Ishikawa (cell line): Measurements from ENCODE around the gene DDX17.

Experiments used
- CEBPB ChIP-seq: IDR thresholded peaks from 2 replicates; pipeline ENCODE4 v1.6.1; 2012
- CREB1 ChIP-seq: IDR thresholded peaks from 2 replicates; pipeline ENCODE4 v1.6.1; 2012; ENCODE audit warnings: low read depth
- EGR1 ChIP-seq: IDR thresholded peaks from 2 replicates; pipeline ENCODE4 v1.6.1; 2012
- EP300 ChIP-seq: IDR thresholded peaks from 2 replicates; pipeline ENCODE4 v1.6.1; 2012; ENCODE audit warnings: borderline replicate concordance
- FOXM1 ChIP-seq: IDR thresholded peaks from 2 replicates; pipeline ENCODE4 v1.6.1; 2012; ENCODE audit warnings: low read depth, borderline replicate concordance
- MAX ChIP-seq: IDR thresholded peaks from 2 replicates; pipeline ENCODE4 v1.6.1; 2012
- NFIC ChIP-seq: IDR thresholded peaks from 2 replicates; pipeline ENCODE4 v1.6.1; 2012
- RAD21 ChIP-seq: IDR thresholded peaks from 2 replicates; pipeline ENCODE4 v1.6.1; 2012; ENCODE audit warnings: low read depth
- TAF1 ChIP-seq: IDR thresholded peaks from 2 replicates; pipeline ENCODE4 v1.6.1; 2012; ENCODE audit warnings: low read depth, mild to moderate bottlenecking
- TCF12 ChIP-seq: IDR thresholded peaks from 2 replicates; pipeline ENCODE4 v1.6.1; 2012; ENCODE audit warnings: low read depth
- TEAD4 ChIP-seq: IDR thresholded peaks from 2 replicates; pipeline ENCODE4 v1.6.1; 2012
- USF1 ChIP-seq: IDR thresholded peaks from 2 replicates; pipeline ENCODE4 v1.6.1; 2012
- YY1 ChIP-seq: IDR thresholded peaks from 2 replicates; pipeline ENCODE4 v1.6.1; 2012; ENCODE audit warnings: low read depth
- ZBTB7A ChIP-seq: IDR thresholded peaks from 2 replicates; pipeline ENCODE4 v1.6.1; 2012; ENCODE audit warnings: low read depth
- TF ChIP-seq, protein P1 (sequence below): IDR thresholded peaks from 2 replicates; pipeline ENCODE4 v1.6.1; 2012; ENCODE audit warnings: low read depth, mild to moderate bottlenecking

The DDX17 gene

GRCh38 chr22:38436629-38437395 is 69.3 kb downstream of the DDX17 start:
- TF ChIP-seq TAF1 (no peak), NFIC (no peak), FOXM1 (no peak), ZBTB7A (no peak), MAX (no peak), EP300 (no peak), USF1 (no peak), TEAD4 (no peak), TCF12 (no peak), CREB1 (no peak), YY1 (no peak), EGR1 (no peak), CEBPB (no peak)
- TF ChIP-seq, protein P1, sequence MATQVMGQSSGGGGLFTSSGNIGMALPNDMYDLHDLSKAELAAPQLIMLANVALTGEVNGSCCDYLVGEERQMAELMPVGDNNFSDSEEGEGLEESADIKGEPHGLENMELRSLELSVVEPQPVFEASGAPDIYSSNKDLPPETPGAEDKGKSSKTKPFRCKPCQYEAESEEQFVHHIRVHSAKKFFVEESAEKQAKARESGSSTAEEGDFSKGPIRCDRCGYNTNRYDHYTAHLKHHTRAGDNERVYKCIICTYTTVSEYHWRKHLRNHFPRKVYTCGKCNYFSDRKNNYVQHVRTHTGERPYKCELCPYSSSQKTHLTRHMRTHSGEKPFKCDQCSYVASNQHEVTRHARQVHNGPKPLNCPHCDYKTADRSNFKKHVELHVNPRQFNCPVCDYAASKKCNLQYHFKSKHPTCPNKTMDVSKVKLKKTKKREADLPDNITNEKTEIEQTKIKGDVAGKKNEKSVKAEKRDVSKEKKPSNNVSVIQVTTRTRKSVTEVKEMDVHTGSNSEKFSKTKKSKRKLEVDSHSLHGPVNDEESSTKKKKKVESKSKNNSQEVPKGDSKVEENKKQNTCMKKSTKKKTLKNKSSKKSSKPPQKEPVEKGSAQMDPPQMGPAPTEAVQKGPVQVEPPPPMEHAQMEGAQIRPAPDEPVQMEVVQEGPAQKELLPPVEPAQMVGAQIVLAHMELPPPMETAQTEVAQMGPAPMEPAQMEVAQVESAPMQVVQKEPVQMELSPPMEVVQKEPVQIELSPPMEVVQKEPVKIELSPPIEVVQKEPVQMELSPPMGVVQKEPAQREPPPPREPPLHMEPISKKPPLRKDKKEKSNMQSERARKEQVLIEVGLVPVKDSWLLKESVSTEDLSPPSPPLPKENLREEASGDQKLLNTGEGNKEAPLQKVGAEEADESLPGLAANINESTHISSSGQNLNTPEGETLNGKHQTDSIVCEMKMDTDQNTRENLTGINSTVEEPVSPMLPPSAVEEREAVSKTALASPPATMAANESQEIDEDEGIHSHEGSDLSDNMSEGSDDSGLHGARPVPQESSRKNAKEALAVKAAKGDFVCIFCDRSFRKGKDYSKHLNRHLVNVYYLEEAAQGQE, result no peak

DNA sequence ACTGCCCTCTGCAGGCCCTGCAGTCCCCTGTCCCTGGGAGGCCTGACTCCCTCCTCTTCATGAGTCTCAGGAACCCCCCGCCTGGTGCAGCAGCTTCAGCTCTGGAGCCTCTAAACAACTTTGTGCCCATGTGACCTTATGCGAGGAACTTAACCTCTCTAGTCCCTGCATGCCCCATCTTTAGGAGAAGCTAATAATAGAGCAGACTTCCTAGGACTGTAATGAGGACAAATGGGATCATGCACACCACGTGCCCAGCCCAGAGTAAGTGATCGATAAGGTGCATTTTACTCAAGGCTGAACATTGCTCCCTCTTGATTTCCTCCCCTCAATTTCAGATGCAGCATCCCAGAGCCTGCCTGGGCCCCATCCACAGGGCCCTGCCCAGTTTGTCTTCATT is 70.1 kb downstream of the DDX17 start:
- no peak for TF ChIP-seq FOXM1
- TF ChIP-seq, protein P1, result no peak

- TF ChIP-seq TEAD4 (no peak), EGR1 (no peak), RAD21 (no peak), TCF12 (no peak), NFIC (no peak), ZBTB7A (no peak), TAF1 (no peak), CREB1 (no peak), CEBPB (no peak), FOXM1 (no peak), USF1 (no peak), MAX (no peak)
- TF ChIP-seq, protein P1, result no peak
Observed at GRCh38 chr22:38435010-38435409, 71.1 kb downstream of the DDX17 start.

DNA sequence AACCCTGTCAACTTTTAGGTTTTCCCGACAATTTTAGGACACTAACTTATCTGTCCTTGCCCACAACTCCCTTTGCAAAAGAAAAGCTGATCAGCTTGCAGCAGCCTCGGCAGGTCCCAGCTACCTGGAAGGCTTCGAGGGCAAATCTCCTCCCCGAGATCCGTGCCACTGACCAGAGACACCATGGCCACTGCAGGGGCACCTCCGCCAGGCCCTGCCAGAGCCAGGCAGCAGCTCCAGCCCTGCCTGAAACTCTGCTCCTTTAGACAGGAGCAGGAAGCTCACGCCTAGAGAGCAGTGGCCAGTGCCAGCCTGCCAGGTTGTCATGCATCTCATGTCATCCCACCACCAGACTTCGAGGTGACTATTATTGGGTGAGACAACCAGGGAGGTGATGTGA is 72.2 kb downstream of the DDX17 start:
- TF ChIP-seq FOXM1, result no peak
